PC-3 (cell line): ENCODE measurements around the gene CYP4B1. TPM values are rescaled to one million over a fixed set of nuclear protein-coding genes. Genes with fewer than 3 reads are reported as not detected.
"Not testable (repeated sequence)": the region's sequence is repeated elsewhere in the genome, so short reads cannot be mapped to it uniquely, and the experiment has no call there.

Experiments used
- ATAC-seq: fragments of 200-7000 bp; cut with Tn5 transposase; 2 replicates; pipeline ENCODE4 v1.9.1; 2020; ENCODE audit warnings: mild to moderate bottlenecking, moderate library complexity
- BruUV-seq: library from RNA; stranded (reverse); fragments of 400-500 nt; replicated peaks from 2 replicates; lab custom pipeline; 2021; lab: Mats Ljungman, UMichigan
- CTCF ChIA-PET: fragments of 300-600 bp; sonication (Branson Sonifier 250); formaldehyde crosslinking; loops from one replicate; lab custom pipeline; 2022; ENCODE audit warnings: antibody characterized with exemption; lab: Charles Lee
- POLR2A ChIA-PET: fragments of 300-600 bp; sonication (Branson Sonifier 250); formaldehyde crosslinking; loops from one replicate; lab custom pipeline; 2022; ENCODE audit warnings: antibody characterized with exemption; ENCODE audit not compliant: unreplicated experiment; lab: Charles Lee
- DNase-seq: peaks from one replicate; pipeline ENCODE4 v3.0.0-alpha.2; 2015
- H2AFZ ChIP-seq: fragments of 300-600 bp; sonication (generic); 2 replicates; pipeline ENCODE4 v1.6.0; 2016; ENCODE audit warnings: antibody characterized with exemption, low read length
- H3F3A ChIP-seq: fragments of 300-600 bp; sonication (generic); one replicate; pipeline ENCODE4 v1.6.0; 2017; ENCODE audit warnings: antibody characterized with exemption, low read length, control low read depth, mild to moderate bottlenecking; ENCODE audit not compliant: unreplicated experiment
- H3K27ac ChIP-seq: fragments of 300-600 bp; sonication (generic); 2 replicates; pipeline ENCODE4 v1.5.1; 2016; ENCODE audit warnings: mild to moderate bottlenecking, low read length
- H3K27me3 ChIP-seq: fragments of 300-600 bp; sonication (generic); 2 replicates; pipeline ENCODE4 v1.6.1; 2016; ENCODE audit warnings: low read length, mixed read lengths
- H3K36me3 ChIP-seq: fragments of 300-600 bp; sonication (generic); 2 replicates; pipeline ENCODE4 v1.6.1; 2016; ENCODE audit warnings: low read depth, mixed run types, low read length, mixed read lengths
- H3K4me1 ChIP-seq: fragments of 300-600 bp; sonication (generic); 2 replicates; pipeline ENCODE4 v1.5.1; 2016; ENCODE audit warnings: low read length; ENCODE audit not compliant: insufficient read depth
- H3K4me2 ChIP-seq: fragments of 300-600 bp; sonication (generic); 2 replicates; pipeline ENCODE4 v1.6.0; 2016; ENCODE audit warnings: low read length
- H3K4me3 ChIP-seq: fragments of 300-600 bp; sonication (generic); 2 replicates; pipeline ENCODE4 v1.5.1; 2016; ENCODE audit warnings: mild to moderate bottlenecking, low read length, mixed read lengths
- H3K79me2 ChIP-seq: fragments of 300-600 bp; sonication (generic); 2 replicates; pipeline ENCODE4 v1.6.1; 2017; ENCODE audit warnings: low read length, mixed read lengths
- H3K9ac ChIP-seq: fragments of 300-600 bp; sonication (generic); 2 replicates; pipeline ENCODE4 v1.6.0; 2016; ENCODE audit warnings: mild to moderate bottlenecking, low read length
- H3K9me2 ChIP-seq: fragments of 300-600 bp; sonication (generic); replicated peaks from 2 replicates; pipeline ENCODE4 v1.6.1; 2016; ENCODE audit warnings: mixed run types, low read length, mixed read lengths
- H3K9me3 ChIP-seq: fragments of 300-600 bp; sonication (generic); 2 replicates; pipeline ENCODE4 v1.6.1; 2016; ENCODE audit warnings: low read length, mixed read lengths
- H4K20me1 ChIP-seq: fragments of 300-600 bp; sonication (generic); 2 replicates; pipeline ENCODE4 v1.6.1; 2016; ENCODE audit warnings: low read length, mixed read lengths
- EZH2 ChIP-seq: fragments of 300-600 bp; sonication (generic); IDR thresholded peaks from one replicate; pipeline ENCODE4 v1.6.1; 2017; ENCODE audit warnings: antibody characterized with exemption, mild to moderate bottlenecking, low read length; ENCODE audit not compliant: unreplicated experiment
- EZH2phosphoT487 ChIP-seq: fragments of 300-600 bp; sonication (generic); IDR thresholded peaks from 2 replicates; pipeline ENCODE4 v1.6.1; 2018; ENCODE audit warnings: mild to moderate bottlenecking, antibody characterized with exemption, low read length, borderline replicate concordance
- intact Hi-C: fragments of 100-400 bp; cut with micrococcal nuclease; formaldehyde crosslinking; loops from 2 replicates; pipeline ENCODE4 v1.9.0; 2023
- total RNA-seq: library from RNA; depleted of rRNA; stranded (reverse); fragments of >200 nt; gene quantifications from 2 replicates; pipeline ENCODE4 v1.2.3, GENCODE V29; 2014
- TF ChIP-seq, protein P1 (sequence below): fragments of 300-600 bp; sonication (generic); conservative IDR thresholded peaks from 2 replicates; pipeline ENCODE4 v1.5.1; 2017; ENCODE audit warnings: antibody characterized with exemption, low read depth, mild to moderate bottlenecking, low read length

CYP4B1 gene
- total RNA-seq, 1 experiment from 2014 or later = not detected

DNA sequence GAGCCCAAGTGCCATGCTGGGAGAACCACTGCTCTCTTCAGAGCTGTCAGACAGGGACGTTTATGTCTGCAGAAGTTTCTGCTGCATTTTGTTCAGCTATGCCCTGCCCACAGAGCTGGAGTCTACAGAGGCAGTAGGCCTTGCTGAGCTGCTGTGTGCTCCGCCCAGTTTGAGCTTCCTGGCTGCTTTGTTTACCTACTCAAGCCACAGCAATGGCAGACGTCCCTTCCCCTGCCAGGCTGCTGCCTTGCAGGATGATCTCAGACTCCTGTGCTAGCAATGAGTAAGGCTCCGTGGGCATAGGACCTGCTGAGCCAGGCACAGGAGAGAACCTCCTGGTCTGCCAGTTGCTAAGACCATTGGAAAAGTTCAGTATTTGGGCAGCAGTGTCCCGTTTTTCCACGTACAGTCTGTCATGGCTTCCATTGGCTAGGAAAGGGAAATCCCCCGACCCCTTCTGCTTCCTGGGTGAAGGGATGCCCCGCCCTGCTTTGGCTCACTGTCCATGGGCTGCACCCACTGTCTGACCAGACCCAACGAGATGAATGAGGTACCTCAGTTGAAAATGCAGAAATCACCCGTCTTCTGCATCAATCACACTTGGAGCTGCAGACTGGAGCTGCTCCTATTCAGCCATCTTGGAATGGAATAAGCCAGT is 31.9 kb downstream of the CYP4B1 start:
- Histone ChIP-seq H4K20me1 (no peaks in the 10 kb centered on the region), H3K9ac (no peak overlapping the region), H2AFZ (0 out of 2 replicates have a peak overlapping the region, but pooled peaks have one; percentile 34), H3K79me2 (no peaks in the 10 kb centered on the region), H3F3A (no peaks in the 10 kb centered on the region), H3K27me3 (peaks cover 4% of the 10 kb centered on the region; the same call in 1 of the 2 replicates), H3K9me2 (no peaks in the 10 kb centered on the region), H3K4me2 (no peak overlapping the region), H3K4me3 (no peak overlapping the region), H3K27ac (no peak overlapping the region), H3K36me3 (no peaks in the 10 kb centered on the region), H3K4me1 (no peaks in the 10 kb centered on the region), H3K9me3 (no peaks in the 10 kb centered on the region)
- ChIA-PET POLR2A (no interaction called here), CTCF (no interaction called here)
- intact Hi-C loops = no loop called here
- BruUV-seq = no TSS peak
- ATAC-seq (no peak), DNase-seq (peak; percentile 43)
- TF ChIP-seq EZH2 (no peak), EZH2phosphoT487 (no peak)
- TF ChIP-seq, protein P1, sequence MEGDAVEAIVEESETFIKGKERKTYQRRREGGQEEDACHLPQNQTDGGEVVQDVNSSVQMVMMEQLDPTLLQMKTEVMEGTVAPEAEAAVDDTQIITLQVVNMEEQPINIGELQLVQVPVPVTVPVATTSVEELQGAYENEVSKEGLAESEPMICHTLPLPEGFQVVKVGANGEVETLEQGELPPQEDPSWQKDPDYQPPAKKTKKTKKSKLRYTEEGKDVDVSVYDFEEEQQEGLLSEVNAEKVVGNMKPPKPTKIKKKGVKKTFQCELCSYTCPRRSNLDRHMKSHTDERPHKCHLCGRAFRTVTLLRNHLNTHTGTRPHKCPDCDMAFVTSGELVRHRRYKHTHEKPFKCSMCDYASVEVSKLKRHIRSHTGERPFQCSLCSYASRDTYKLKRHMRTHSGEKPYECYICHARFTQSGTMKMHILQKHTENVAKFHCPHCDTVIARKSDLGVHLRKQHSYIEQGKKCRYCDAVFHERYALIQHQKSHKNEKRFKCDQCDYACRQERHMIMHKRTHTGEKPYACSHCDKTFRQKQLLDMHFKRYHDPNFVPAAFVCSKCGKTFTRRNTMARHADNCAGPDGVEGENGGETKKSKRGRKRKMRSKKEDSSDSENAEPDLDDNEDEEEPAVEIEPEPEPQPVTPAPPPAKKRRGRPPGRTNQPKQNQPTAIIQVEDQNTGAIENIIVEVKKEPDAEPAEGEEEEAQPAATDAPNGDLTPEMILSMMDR = no peak

DNA sequence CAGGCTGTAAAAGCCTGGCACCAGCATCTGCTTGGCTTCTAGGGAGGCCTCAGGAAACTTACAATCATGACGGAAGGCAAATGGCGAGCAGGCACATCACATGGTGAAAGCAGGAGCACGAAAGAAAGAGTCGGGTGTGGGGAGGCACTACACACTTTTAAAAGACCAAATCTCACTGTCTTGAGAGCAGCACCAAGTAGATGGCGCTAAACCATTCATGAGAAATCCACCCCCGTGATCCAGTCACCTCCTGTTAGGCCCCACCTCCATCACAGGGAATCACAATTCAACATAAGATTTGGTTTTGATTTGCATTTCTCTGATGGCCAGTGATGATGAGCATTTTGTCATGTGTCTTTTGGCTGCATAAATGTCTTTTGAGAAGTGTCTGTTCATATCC is 36.6 kb downstream of the CYP4B1 start:
- H4K20me1 ChIP-seq, POLR2A ChIA-PET, H3K79me2 ChIP-seq, H3K4me3 ChIP-seq, H2AFZ ChIP-seq, BruUV-seq, H3K36me3 ChIP-seq, intact Hi-C loops, H3F3A ChIP-seq, H3K27ac ChIP-seq, H3K4me1 ChIP-seq, DNase-seq, H3K9me2 ChIP-seq, ATAC-seq, H3K9ac ChIP-seq, H3K9me3 ChIP-seq, H3K4me2 ChIP-seq, CTCF ChIA-PET: not testable (repeated sequence)
- H3K27me3 ChIP-seq = peaks cover 16% of the 10 kb centered on the region; the same call in 1 of the 2 replicates

DNA sequence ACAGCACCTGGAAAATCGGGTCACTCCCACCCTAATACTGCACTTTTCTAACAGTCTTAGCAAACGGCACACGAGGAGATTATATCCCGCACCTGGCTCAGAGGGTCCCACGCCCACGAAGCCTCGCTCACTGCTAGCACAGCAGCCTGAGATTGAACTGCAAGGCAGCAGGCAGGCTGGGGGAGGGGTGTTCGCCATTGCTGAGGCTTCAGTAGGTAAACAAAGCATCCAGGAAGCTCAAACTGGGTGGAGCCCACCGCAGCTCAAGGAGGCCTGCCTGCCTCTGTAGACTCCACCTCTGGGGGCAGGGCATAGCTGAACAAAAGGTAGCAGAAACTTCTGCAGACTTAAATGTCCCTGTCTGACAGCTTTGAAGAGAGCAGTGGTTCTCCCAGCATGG is 47.5 kb downstream of the CYP4B1 start:
- H3K27ac ChIP-seq, H4K20me1 ChIP-seq, H3K9ac ChIP-seq, H3K9me2 ChIP-seq, BruUV-seq, H3K4me2 ChIP-seq, intact Hi-C loops, H3K36me3 ChIP-seq, H3F3A ChIP-seq, CTCF ChIA-PET, H3K9me3 ChIP-seq, H2AFZ ChIP-seq, ATAC-seq, H3K4me3 ChIP-seq, H3K79me2 ChIP-seq, POLR2A ChIA-PET, DNase-seq, H3K4me1 ChIP-seq: not testable (repeated sequence)
- H3K27me3 ChIP-seq = peaks cover 13% of the 10 kb centered on the region

DNA sequence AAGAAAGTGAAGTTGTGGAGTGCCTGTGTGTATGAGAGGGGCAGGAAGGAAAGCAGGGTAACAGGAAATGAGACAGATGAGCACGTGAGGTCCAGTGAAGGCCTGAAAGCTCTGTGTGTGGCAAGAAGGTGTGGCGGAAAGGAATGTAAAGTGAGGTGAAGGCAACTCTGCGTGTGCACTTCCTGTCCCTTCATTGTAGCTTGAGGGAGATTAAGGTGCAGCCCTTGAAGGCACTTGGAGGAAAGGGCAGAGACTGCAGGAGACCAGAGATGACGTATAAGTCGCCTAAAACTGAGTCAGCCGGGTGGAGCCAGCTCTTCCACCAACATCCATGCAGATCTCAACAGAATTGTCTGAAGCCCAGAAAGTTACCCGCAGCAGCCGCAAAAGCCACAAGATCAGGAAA is 58.8 kb downstream of the CYP4B1 start:
- ATAC-seq = peak; percentile 87

More for the DNA sequence above, 58.8 kb downstream of the CYP4B1 start:
- H3K27me3 ChIP-seq, H3K9ac ChIP-seq, intact Hi-C loops, H2AFZ ChIP-seq, H3K4me3 ChIP-seq, H3K4me1 ChIP-seq, H3K79me2 ChIP-seq, H3K36me3 ChIP-seq, H3K4me2 ChIP-seq, H3K9me3 ChIP-seq, H3K27ac ChIP-seq, H3F3A ChIP-seq, H3K9me2 ChIP-seq, POLR2A ChIA-PET, BruUV-seq, H4K20me1 ChIP-seq: not testable (repeated sequence)
- peak; percentile 14 for DNase-seq
- CTCF ChIA-PET = interaction anchor here (0.5 kb wide), 1 partner anchor 580 kb away, joined by 3 read pairs; the partner anchor contains the start of gene FOXD2
